Astrocyte (in vitro differentiated cells and primary cell): Measurements from ENCODE around the gene DEFB126. TPM values are rescaled to one million over a fixed set of nuclear protein-coding genes. Genes with fewer than 3 reads are reported as not detected.

Experiments used
- DNase-seq: peaks from one replicate; pipeline ENCODE4 v3.0.0-alpha.2; 2010; ENCODE audit warnings: low read depth
- FAIRE-seq: peaks from 2 replicates; lab custom pipeline; 2011; peaks lifted over from hg19 to GRCh38; lab: Jason Lieb, UNC
- H2AFZ ChIP-seq: 2 replicates; pipeline ENCODE4 v1.6.0; 2012; ENCODE audit warnings: low read depth, low read length, inconsistent platforms
- H3K27ac ChIP-seq: 2 replicates; pipeline ENCODE4 v1.5.1; 2011; ENCODE audit warnings: low read depth, low read length, inconsistent platforms
- H3K27me3 ChIP-seq: 2 replicates; pipeline ENCODE4 v1.6.0; 2011; ENCODE audit warnings: low read length, inconsistent platforms; ENCODE audit not compliant: insufficient read depth
- H3K36me3 ChIP-seq: 2 replicates; pipeline ENCODE4 v1.5.1; 2011; ENCODE audit warnings: low read length, inconsistent platforms; ENCODE audit not compliant: insufficient read depth
- H3K4me1 ChIP-seq: 2 replicates; pipeline ENCODE4 v1.5.1; 2011; ENCODE audit warnings: low read length, inconsistent platforms; ENCODE audit not compliant: insufficient read depth
- H3K4me2 ChIP-seq: 2 replicates; pipeline ENCODE4 v1.6.0; 2012; ENCODE audit warnings: low read length, inconsistent platforms
- H3K4me3 ChIP-seq: 2 replicates; pipeline ENCODE4 v1.5.1; 2011; ENCODE audit warnings: low read depth, mild to moderate bottlenecking, low read length, inconsistent platforms; ENCODE audit not compliant: insufficient read depth
- H3K79me2 ChIP-seq: 2 replicates; pipeline ENCODE4 v1.6.0; 2012; ENCODE audit warnings: mild to moderate bottlenecking, low read length, inconsistent platforms; ENCODE audit not compliant: insufficient read depth
- H3K9ac ChIP-seq: 2 replicates; pipeline ENCODE4 v1.6.0; 2012; ENCODE audit warnings: mild to moderate bottlenecking, low read length, inconsistent platforms
- H3K9me3 ChIP-seq: 2 replicates; pipeline ENCODE4 v1.5.1; 2012; ENCODE audit warnings: low read depth, mild to moderate bottlenecking, low read length, inconsistent platforms; ENCODE audit not compliant: insufficient read depth
- H4K20me1 ChIP-seq: 2 replicates; pipeline ENCODE4 v1.6.0; 2012; ENCODE audit warnings: low read length, inconsistent platforms; ENCODE audit not compliant: insufficient read depth
- H3K27ac Mint-ChIP-seq: one replicate; pipeline ENCODE4 v1.8.0; 2021; ENCODE audit warnings: mild to moderate bottlenecking, mixed read lengths; ENCODE audit not compliant: unreplicated experiment
- H3K27me3 Mint-ChIP-seq: one replicate; pipeline ENCODE4 v1.8.0; 2021; ENCODE audit warnings: low read depth, mixed read lengths; ENCODE audit not compliant: unreplicated experiment
- H3K36me3 Mint-ChIP-seq: one replicate; pipeline ENCODE4 v1.8.0; 2021; ENCODE audit warnings: low read depth, mixed read lengths; ENCODE audit not compliant: unreplicated experiment
- H3K4me1 Mint-ChIP-seq: one replicate; pipeline ENCODE4 v1.8.0; 2021; ENCODE audit warnings: low read depth, mixed read lengths; ENCODE audit not compliant: unreplicated experiment
- H3K4me3 Mint-ChIP-seq: one replicate; pipeline ENCODE4 v1.8.0; 2021; ENCODE audit warnings: mild to moderate bottlenecking, moderate library complexity, mixed read lengths; ENCODE audit not compliant: unreplicated experiment
- H3K9me3 Mint-ChIP-seq: one replicate; pipeline ENCODE4 v1.8.0; 2021; ENCODE audit warnings: mild to moderate bottlenecking, mixed read lengths; ENCODE audit not compliant: unreplicated experiment
- EZH2 ChIP-seq: IDR thresholded peaks from 2 replicates; pipeline ENCODE4 v1.6.1; 2012; ENCODE audit warnings: mild to moderate bottlenecking, low read length, inconsistent platforms; ENCODE audit not compliant: insufficient read depth
- total RNA-seq: library from RNA; stranded (reverse); gene quantifications from 2 replicates; pipeline ENCODE4 v1.2.1, GENCODE V29; 2021
- TF ChIP-seq, protein P1 (sequence below): IDR thresholded peaks from 2 replicates; pipeline ENCODE4 v1.5.1; 2011; ENCODE audit warnings: low read depth, mild to moderate bottlenecking, inconsistent platforms, low read length, moderate library complexity; ENCODE audit not compliant: insufficient read depth

The DEFB126 gene
- total RNA-seq, 1 donor from 2014 or later = not detected

DNA sequence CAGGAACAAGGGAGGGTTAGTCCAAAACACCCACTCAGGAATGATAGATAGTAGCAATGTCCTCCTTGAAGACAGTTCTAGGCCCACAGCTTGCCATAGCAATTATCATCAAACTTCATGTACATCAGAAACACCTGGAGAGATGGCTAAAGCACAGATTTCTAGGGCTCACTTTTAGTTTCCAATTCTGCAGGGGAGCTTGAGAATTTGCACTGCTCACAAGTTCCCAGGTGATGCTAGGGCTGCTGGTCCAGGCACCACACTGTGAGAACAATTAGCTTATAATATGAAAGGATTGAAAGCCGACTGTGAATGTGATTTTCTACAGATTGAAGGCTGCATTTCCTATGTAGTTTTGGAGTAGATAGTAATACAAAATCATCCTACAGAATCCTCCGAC lies 3.5 kb downstream of the DEFB126 start:
- Histone ChIP-seq H2AFZ (no peak overlapping the region), H3K27me3 (peaks cover 8% of the 10 kb centered on the region), H3K27ac (no peak overlapping the region), H3K4me3 (no peak overlapping the region), H3K9me3 (no peaks in the 10 kb centered on the region), H3K4me1 (no peaks in the 10 kb centered on the region), H3K4me2 (no peak overlapping the region), H3K9ac (no peak overlapping the region), H3K36me3 (no peaks in the 10 kb centered on the region), H3K79me2 (no peaks in the 10 kb centered on the region), H4K20me1 (no peaks in the 10 kb centered on the region)
- TF ChIP-seq EZH2 = no peak
- TF ChIP-seq, protein P1, sequence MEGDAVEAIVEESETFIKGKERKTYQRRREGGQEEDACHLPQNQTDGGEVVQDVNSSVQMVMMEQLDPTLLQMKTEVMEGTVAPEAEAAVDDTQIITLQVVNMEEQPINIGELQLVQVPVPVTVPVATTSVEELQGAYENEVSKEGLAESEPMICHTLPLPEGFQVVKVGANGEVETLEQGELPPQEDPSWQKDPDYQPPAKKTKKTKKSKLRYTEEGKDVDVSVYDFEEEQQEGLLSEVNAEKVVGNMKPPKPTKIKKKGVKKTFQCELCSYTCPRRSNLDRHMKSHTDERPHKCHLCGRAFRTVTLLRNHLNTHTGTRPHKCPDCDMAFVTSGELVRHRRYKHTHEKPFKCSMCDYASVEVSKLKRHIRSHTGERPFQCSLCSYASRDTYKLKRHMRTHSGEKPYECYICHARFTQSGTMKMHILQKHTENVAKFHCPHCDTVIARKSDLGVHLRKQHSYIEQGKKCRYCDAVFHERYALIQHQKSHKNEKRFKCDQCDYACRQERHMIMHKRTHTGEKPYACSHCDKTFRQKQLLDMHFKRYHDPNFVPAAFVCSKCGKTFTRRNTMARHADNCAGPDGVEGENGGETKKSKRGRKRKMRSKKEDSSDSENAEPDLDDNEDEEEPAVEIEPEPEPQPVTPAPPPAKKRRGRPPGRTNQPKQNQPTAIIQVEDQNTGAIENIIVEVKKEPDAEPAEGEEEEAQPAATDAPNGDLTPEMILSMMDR = no peak
- Mint-ChIP-seq H3K9me3 (no peaks in the 10 kb centered on the region), H3K4me1 (no peaks in the 10 kb centered on the region), H3K27ac (no peak overlapping the region), H3K36me3 (no peaks in the 10 kb centered on the region), H3K4me3 (no peak overlapping the region), H3K27me3 (peaks cover 19% of the 10 kb centered on the region)
- DNase-seq (no peak), FAIRE-seq (no peak)

DNA sequence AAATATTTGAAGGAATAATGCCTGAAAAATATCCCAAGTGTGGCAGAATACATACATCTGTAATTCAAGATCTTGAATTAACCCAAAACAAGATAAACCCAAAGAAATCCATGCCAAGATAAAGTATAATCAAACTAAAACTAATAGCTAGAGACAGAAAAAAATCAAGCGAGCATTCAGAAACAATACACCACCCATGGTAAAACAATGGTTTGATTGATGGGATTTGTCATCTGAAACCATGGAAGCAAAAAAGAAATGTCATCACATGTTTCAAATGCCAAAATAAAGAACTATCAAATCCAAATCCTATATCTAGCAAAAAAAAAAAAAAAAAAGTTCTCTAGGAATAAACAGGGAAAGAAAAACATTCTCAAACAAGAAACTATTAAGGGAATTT lies 9.7 kb downstream of the DEFB126 start:
- Histone ChIP-seq H3K9ac (no peak overlapping the region), H3K27ac (no peak overlapping the region), H3K36me3 (no peaks in the 10 kb centered on the region), H3K9me3 (no peaks in the 10 kb centered on the region), H4K20me1 (no peaks in the 10 kb centered on the region), H2AFZ (no peak overlapping the region), H3K4me2 (no peak overlapping the region), H3K27me3 (no peaks in the 10 kb centered on the region), H3K4me3 (no peak overlapping the region), H3K79me2 (no peaks in the 10 kb centered on the region), H3K4me1 (no peaks in the 10 kb centered on the region)
- FAIRE-seq (no peak), DNase-seq (no peak)
- no peaks in the 10 kb centered on the region for H3K9me3 Mint-ChIP-seq
- TF ChIP-seq EZH2 = no peak
- TF ChIP-seq, protein P1 = no peak
- H3K27ac Mint-ChIP-seq = no peak overlapping the region
- H3K4me1 Mint-ChIP-seq = no peaks in the 10 kb centered on the region
- H3K36me3 Mint-ChIP-seq = no peaks in the 10 kb centered on the region
- H3K27me3 Mint-ChIP-seq = peaks cover 12% of the 10 kb centered on the region
- no peak overlapping the region for H3K4me3 Mint-ChIP-seq

DNA sequence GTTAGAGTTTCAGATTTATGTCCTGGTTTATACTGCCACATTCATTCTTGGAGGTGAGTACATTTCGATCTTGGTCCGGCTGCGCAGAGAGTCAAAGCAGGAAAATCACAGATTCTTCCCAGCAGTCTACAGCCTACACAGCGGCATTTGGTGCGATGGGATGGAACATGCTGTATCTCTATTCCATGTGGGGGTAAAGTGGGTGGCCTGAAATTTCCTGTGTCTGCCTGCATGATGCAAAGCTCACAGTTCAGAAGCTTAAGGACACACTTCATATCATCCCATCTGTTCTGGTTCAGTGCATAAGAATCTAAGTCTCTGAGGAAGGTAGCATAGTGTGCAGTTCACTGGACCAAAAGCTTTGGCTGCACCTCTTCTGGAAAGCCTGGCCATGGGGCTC lies 14.8 kb downstream of the DEFB126 start, which contains the start of gene DEFB127:
TSS of gene DEFB127 (plus strand) at position 301 of the 400 bp plus-strand sequence. CDS start at position 392, 91 bp downstream.
- H3K36me3 ChIP-seq = no peaks in the 10 kb centered on the region
- Mint-ChIP-seq H3K4me1 (no peaks in the 10 kb centered on the region), H3K4me3 (no peak within 1 kb of the TSS), H3K36me3 (no peaks in the 10 kb centered on the region), H3K27me3 (peaks cover 32% of the 10 kb centered on the region), H3K9me3 (peaks cover 2% of the 10 kb centered on the region), H3K27ac (no peak within 1 kb of the TSS)
- H4K20me1 ChIP-seq = no peaks in the 10 kb centered on the region
- H3K79me2 ChIP-seq = no peaks in the 10 kb centered on the region
- H3K4me1 ChIP-seq = no peaks in the 10 kb centered on the region
- DNase-seq (no peak), FAIRE-seq (no peak)
- no peak within 1 kb of the TSS for H3K27ac ChIP-seq
- TF ChIP-seq, protein P1 = no peak
- no peak for TF ChIP-seq EZH2
- no peak within 1 kb of the TSS for H3K4me3 ChIP-seq
- no peak within 1 kb of the TSS for H3K4me2 ChIP-seq
- no peak within 1 kb of the TSS for H2AFZ ChIP-seq
- H3K9me3 ChIP-seq = no peaks in the 10 kb centered on the region
- no peaks in the 10 kb centered on the region for H3K27me3 ChIP-seq
- H3K9ac ChIP-seq = no peak within 1 kb of the TSS
